GM21423 (cell line): ENCODE measurements around the gene P2RY6.
"Not testable (repeated sequence)": the region's sequence is repeated elsewhere in the genome, so short reads cannot be mapped to it uniquely, and the experiment has no call there.

Experiments
- ATAC-seq: cut with Tn5 transposase; IDR thresholded peaks from one replicate; pipeline ENCODE4 v1.9.1; 2021; ENCODE audit warnings: mild to moderate bottlenecking, moderate library complexity; ENCODE audit not compliant: unreplicated experiment

P2RY6 gene

GRCh38 chr11:73271936-73272679 is at the start of gene P2RY6:
TSS of gene P2RY6 (plus strand) at chr11:73272338. CDS start at chr11:73296519, 24,181 bp downstream.
- ATAC-seq, result no peak

DNA sequence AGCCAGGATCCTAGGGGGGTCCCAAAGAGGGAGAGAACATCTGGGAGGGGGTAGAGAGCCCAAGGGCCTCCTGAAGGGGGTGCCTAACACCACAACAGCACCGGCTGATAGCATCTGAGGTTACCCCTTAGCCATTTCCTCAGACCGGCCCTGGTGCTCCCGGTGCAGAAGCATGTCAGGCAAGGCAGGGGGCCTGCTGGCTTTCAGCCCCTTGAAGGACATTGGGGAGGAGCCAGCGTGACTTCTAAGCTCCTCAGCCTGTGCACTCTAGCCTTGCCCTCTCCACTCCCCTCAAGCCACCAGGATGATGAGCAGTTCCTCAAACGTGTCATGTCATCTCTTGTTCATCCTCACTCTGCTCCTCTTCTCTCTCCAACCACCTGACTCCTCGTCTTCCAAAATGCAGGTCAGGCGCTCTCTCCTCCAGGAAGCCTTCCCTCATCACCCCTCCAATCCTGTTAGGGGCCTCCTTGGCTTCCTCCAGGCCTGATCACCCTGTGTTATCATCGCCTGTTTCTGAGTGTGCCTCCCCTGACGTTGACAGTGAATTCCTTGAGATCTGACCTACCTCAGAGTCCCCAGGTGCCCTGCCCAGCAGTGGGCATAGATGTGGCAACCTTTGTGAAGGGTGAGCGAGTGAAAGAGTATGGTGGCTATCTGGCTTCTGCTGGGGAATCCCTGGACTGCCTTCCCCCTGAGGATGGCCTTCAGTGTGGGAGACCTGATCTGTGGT is 48.0 kb upstream of the P2RY6 start:
- no peak for ATAC-seq

- no peak for ATAC-seq
Observed at GRCh38 chr11:73225001-73225686, 47.0 kb upstream of the P2RY6 start.

GRCh38 chr11:73225851-73226250 is 46.3 kb upstream of the P2RY6 start:
- no peak for ATAC-seq

DNA sequence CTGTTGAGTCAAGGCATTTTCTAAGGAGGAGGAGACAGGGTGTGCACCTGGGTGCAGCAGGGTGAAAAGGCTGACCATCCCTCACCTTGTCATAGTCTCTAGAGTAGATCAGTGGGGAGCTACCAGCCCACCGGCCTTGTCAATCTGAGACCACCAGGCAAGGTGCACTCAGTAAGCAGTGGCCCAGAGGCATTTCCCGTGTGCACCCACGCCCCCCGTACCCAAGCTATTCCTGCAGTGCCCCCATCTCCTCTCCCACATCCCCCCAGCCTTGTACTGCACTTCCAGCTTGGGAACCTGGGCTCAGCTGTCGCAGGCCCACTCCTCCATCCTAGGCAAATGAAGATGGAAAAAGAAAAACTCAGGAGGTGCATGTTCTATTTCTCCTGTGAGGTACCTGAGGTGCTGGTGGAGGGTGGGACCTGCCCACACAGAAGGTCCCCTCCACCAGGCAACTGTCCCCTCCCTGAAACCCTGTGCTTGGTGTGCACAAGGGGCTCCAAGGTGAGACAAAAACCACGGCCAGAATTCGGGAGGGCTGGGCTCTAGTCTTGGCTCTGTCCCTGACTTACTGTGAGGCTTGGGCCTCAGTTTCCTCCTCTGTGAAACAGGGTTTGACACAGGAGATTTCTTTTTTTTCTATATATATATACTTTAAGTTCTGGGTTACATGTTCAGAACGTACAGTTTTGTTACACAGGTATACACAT is 45.7 kb upstream of the P2RY6 start:
- ATAC-seq, result no peak

GRCh38 chr11:73227571-73228211 is 44.4 kb upstream of the P2RY6 start:
- ATAC-seq, result no peak

- ATAC-seq, result no peak
Observed at GRCh38 chr11:73228268-73229134, 43.6 kb upstream of the P2RY6 start.

- no peak for ATAC-seq
Observed at GRCh38 chr11:73229321-73229895, 42.7 kb upstream of the P2RY6 start.

DNA sequence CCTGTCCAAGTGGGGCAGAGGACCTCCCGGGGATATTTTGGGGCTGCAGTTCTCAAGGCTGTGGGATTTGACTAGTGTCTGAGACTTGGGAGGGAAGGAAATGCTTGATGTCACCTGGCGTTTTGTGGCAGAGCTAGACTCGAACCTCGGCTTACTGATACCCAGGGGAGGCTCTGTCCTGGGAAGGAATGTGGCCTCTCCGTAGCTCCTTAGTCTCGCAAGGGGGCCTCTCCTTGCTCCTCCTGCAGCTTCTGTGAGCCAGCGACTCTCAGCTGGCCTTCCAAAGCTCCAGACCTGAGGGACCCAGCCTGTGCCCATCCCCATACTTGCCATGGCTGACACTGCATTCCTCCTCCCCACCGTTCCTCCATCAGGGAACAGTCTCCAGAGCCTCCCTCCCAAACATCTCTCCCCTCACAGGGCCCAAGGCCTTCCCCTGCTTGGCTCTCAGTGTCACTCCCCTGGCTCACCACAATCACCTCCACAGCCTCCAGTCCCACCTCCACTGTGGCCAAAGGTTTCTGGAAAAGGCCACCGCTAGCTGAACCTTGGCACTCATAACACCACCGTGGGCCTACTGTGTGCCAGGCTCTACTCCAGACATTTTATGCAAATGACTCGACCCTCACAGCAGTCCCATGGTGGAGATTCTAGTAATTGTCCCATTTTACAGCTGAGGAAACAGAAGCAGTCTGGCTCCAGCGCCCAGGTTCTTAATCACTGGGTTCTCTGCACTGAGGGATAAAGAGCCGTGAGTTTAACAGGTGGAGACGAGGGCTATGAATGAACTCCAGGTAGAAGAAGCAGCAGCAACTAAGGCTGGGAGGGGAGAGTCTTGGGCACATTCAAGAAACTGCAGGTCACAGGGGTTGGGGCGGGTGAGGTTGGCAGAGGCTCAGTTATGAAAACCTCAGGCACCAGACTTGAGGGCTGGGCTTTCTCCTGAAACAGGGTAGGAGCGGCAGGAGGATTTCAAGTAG is 42.0 kb upstream of the P2RY6 start:
- ATAC-seq, result no peak

- no peak for ATAC-seq
Observed at GRCh38 chr11:73230931-73231330, 41.2 kb upstream of the P2RY6 start.

- ATAC-seq, result not testable (repeated sequence)
Observed at GRCh38 chr11:73232487-73232886, 39.7 kb upstream of the P2RY6 start.

DNA sequence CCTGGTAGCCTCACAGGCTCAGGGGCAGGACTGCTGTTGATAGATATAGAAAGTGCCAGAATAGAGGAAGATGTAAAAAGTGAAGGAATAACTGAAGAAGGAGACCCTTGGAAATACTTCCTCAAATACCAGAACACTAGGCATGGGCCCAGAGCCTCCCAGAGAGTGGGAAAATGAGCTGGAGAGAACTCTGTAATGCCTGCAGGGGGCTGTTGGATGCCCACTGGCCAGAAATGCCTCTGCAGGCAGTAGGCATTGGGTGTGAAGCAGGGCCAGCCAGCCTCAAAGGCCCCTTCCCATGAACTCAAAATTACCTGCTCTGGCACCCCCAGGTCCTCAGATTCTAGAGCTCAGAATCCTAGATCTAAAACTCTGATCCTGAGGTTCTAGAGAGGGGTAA is 38.9 kb upstream of the P2RY6 start:
- no peak for ATAC-seq

GRCh38 chr11:73233692-73234470 is 38.3 kb upstream of the P2RY6 start:
- ATAC-seq, result no peak

DNA sequence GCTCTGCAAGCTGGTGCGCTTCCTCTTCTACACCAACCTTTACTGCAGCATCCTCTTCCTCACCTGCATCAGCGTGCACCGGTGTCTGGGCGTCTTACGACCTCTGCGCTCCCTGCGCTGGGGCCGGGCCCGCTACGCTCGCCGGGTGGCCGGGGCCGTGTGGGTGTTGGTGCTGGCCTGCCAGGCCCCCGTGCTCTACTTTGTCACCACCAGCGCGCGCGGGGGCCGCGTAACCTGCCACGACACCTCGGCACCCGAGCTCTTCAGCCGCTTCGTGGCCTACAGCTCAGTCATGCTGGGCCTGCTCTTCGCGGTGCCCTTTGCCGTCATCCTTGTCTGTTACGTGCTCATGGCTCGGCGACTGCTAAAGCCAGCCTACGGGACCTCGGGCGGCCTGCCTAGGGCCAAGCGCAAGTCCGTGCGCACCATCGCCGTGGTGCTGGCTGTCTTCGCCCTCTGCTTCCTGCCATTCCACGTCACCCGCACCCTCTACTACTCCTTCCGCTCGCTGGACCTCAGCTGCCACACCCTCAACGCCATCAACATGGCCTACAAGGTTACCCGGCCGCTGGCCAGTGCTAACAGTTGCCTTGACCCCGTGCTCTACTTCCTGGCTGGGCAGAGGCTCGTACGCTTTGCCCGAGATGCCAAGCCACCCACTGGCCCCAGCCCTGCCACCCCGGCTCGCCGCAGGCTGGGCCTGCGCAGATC is 37.5 kb upstream of the P2RY6 start:
- ATAC-seq, result no peak

DNA sequence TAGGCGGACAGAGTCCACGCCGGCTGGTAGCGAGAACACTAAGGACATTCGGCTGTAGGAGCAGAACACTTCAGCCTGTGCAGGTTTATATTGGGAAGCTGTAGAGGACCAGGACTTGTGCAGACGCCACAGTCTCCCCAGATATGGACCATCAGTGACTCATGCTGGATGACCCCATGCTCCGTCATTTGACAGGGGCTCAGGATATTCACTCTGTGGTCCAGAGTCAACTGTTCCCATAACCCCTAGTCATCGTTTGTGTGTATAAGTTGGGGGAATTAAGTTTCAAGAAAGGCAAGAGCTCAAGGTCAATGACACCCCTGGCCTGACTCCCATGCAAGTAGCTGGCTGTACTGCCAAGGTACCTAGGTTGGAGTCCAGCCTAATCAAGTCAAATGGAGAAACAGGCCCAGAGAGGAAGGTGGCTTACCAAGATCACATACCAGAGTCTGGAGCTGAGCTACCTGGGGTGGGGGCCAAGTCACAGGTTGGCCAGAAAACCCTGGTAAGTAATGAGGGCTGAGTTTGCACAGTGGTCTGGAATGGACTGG is 36.8 kb upstream of the P2RY6 start:
- ATAC-seq, result no peak

DNA sequence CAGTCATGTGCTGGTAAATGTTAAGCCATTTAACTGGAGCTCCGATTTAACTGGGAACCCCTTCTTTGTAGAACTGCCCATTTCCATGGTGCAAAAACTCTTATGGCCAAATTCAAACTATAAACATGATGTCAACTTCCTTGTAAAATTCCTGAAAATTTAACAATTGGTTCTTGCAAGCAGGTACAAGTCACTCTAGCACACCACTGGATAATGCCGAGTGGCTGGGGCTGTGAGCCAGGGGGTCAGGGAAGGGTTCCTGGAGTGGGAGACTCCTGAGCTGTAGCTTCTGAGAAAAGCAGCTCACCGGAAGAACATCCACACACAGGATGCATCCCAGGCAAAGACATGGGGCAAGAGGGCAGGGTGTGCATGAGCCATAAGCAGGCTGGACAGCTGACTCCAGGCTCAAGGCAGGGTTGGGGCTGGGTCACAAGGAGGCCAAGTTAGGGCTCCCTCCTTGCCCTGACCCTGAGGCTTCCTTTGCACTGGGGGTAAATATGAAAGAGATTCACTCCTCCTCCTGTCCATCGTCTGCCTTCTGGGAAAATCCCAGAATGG is 35.9 kb upstream of the P2RY6 start:
- no peak for ATAC-seq
